Skin epidermis (tissue), 12 donors: ENCODE data around the gene GPSM1.

Experiments
- H3K27ac ChIP-seq, 21 experiments: fragments of 200-600 bp; sonication (generic) in 11 of 21; one replicate each; pipeline ENCODE4 v1.5.0; 2020; ENCODE audit warnings: mild to moderate bottlenecking in 3 of 21, inconsistent platforms in 2 of 21, moderate library complexity in 2 of 21
- H3K4me3 ChIP-seq, 7 experiments: fragments of 200-600 bp; sonication (generic) in 2 of 7; one replicate each; pipeline ENCODE4 v1.5.0; 2020; ENCODE audit warnings: inconsistent platforms in 2 of 7, mild to moderate bottlenecking in 2 of 7, moderate library complexity in 1 of 7

GPSM1 gene, protein sequence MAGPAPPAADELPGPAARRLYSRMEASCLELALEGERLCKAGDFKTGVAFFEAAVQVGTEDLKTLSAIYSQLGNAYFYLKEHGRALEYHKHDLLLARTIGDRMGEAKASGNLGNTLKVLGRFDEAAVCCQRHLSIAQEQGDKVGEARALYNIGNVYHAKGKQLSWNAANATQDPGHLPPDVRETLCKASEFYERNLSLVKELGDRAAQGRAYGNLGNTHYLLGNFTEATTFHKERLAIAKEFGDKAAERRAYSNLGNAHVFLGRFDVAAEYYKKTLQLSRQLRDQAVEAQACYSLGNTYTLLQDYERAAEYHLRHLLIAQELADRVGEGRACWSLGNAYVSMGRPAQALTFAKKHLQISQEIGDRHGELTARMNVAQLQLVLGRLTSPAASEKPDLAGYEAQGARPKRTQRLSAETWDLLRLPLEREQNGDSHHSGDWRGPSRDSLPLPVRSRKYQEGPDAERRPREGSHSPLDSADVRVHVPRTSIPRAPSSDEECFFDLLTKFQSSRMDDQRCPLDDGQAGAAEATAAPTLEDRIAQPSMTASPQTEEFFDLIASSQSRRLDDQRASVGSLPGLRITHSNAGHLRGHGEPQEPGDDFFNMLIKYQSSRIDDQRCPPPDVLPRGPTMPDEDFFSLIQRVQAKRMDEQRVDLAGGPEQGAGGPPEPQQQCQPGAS

DNA sequence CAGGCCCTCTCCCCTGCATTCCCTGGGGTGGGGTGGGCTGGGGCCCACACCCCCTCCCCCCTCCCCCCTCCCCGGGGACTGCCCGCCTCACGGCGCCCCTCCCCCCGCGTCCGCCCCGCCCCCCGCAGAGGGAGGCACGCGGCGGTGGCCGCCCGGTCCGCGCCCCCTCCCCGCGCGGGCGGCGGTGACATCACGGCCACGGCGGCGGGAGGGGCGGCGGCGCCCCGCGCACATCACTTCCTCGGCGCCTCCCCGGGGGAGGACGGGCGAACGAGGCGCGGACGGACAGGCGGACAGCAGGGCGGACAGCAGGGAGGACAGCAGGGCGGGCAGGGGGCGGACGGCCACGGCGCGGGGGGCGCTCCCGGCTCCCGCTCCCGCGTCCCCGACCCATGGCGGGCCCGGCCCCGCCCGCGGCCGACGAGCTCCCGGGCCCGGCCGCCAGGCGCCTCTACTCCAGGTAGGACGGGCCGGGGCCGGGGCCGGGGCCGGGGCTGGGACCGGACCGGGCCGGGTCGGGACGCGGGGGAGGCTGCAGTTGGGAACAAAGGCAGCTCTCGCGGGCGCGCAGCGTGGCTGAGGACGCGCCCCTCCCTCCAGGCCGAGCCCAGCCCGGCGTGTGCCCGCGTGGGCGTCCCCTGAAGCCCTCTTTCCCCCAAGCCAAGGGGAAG lies at the start of gene GPSM1:
TSS of gene GPSM1 (plus strand) at position 236 of the 671 bp plus-strand sequence. CDS start at position 393, 157 bp downstream.
- H3K4me3 ChIP-seq, result peak within 1 kb of the TSS; percentile 46 to 59 (median 54)
- H3K27ac ChIP-seq, result peak within 1 kb of the TSS; percentile 25 to 87 (median 76)

DNA sequence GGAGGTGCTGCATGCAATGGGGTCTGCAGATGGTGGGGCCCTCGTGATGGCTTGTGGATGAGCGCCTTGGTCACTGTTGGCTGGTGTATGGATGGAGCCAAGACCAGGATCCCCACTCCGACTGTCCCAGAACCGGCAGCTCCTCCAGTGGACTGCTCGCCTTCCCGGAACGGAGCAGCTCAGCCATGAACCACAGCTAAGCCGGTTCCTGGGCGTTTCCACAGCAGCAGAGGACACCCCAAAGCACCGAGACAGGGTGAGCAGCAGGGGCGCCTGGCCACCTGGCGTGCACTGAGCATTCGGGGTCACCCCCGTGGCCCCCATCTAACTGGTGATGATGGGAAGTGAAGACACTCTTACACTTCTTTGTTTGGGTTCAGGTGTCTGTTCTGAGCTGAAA lies 49.6 kb upstream of the GPSM1 start:
- Histone ChIP-seq H3K4me3 (no peak overlapping the region), H3K27ac (no peak overlapping the region)

DNA sequence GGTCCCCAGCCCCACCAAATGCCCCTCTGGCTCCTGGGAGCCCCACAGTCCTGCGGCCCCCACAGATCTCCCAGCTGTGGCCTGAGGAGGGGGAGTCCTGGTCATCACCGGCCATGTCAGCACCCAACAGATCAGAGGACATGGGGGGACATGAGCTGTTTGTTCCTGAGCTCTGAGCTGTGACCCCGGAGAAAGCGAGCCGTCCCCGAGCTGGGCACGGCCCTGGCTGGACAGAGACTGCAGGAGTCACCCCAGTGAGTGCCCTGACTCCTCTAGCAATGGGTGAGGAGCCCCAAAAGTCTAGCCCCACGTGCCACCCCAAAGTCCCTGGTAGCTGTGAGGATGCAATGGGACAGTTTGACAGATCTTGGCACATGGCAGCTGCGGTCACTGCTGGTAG lies 49.1 kb upstream of the GPSM1 start:
- Histone ChIP-seq H3K4me3 (no peak overlapping the region), H3K27ac (no peak overlapping the region)

DNA sequence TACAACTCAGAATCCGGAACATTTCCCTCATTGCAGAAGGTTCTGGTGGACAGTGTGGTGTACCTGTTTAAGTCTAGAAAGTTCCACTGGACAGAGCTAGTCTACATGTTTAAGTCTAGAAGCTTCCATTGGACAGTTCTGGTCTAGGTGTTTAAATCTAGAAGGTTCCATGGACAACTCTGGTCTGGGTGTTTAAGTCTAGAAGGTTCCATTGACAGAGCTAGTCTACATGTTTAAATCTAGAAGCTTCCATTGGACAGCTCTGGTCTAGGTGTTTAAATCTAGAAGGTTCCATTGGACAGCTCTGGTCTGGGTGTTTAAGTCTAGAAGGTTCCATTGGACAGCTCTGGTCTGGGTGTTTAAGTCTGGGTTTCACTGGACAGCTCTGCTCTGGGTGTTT lies 48.4 kb upstream of the GPSM1 start:
- Histone ChIP-seq H3K4me3 (no peak overlapping the region), H3K27ac (no peak overlapping the region)

DNA sequence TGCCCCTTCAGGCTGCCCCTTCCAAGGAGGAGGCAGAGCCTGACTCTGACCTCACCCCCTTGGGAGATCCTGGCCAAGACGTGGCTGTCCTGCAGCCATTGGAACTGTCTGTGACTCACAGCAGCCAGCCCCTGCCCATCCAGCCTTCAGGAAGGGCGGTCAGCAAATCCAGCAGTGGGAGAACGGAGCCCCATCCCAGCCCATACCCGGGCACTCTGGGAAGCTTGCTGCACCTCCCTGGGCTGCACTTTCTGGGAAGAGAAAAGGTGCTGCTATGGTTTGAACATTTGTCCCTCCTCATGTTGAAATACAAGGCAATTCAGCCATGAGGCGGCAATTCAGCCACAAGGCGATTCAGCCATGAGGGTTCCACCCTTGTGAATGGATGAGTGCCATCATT lies 47.9 kb upstream of the GPSM1 start:
- no peak overlapping the region for H3K27ac ChIP-seq
- no peak overlapping the region for H3K4me3 ChIP-seq

DNA sequence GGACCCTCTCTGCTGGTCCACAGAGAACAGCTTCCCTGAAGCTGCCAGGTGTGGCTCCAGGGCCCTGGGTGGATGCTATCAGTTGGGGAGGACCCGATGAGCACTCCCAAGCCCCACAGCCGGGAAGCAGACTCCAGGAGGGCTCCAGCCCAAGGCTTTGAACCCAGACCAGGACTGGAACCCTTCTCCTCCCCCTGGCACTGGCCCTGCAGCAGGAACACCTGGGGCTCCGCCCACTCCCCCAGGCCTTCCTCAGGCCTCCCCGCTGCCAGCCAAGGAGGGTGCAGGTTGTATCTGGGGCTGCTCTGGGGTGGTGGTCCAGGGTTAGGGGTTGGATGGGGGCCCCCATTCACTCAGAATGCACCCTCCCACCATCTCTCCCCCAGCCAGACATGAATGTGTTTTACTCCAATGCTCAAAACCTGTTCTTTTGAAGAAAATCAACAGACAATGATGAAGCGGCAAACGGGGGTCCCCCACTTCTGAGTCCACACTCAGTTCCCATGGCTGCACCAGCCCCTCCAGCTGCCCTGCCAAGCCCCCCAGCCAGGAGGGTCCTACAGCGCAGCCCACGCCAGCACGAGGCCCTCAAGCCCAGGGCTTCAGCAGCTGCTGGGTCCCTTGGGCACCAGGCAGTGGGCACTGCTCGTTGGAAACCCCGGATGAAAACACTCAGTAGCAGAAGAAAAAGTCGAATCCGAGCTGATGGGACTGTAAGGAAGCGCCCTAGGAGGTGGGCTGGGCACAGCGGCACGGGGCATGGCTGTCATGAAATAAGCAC lies 46.6 kb upstream of the GPSM1 start:
- no peak overlapping the region for H3K27ac ChIP-seq

DNA sequence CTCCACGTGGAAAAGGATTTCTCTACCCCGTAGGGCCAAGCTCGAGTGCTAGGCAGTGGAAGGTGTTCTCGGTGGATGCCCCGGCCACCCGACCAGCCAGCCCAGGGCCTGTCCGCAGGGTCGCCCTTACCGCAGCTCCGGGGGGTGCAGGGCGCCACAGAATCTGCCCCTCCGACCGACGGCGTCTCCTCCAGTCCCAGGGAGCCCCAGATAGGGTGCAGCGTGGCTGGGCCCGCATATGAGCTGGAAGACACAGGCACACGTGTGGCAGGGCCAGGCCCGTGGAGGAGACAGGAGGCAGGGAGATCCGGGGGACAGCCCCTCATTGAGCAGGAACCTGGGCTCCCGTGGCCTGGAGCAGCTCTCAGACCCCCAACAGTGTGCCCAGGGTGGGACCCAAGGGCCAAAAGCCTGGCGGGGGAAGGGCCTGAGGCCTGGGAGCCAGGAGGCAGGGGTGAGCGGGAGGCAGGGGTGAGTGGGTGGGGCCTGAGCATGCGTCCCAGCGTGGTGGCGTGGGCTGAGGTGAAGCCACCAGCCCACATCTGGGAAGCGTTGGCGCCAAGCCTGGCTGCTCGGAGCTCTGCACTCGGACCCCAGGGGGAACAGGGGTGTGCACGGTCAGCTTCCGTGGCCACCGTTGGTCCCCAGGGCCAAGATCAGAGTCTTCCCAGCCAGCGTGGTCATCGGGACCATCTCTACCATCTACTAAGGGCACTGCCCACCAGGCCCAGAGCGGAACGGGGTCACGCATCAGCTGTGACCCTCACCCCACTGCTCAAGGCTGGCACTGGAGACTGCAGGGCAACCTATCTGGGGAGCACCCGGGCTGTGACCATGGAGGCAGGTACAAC lies 45.7 kb upstream of the GPSM1 start:
- Histone ChIP-seq H3K27ac (no peak overlapping the region), H3K4me3 (no peak overlapping the region)

More for the DNA sequence above, 46.6 kb upstream of the GPSM1 start:
- H3K4me3 ChIP-seq, result no peak overlapping the region

DNA sequence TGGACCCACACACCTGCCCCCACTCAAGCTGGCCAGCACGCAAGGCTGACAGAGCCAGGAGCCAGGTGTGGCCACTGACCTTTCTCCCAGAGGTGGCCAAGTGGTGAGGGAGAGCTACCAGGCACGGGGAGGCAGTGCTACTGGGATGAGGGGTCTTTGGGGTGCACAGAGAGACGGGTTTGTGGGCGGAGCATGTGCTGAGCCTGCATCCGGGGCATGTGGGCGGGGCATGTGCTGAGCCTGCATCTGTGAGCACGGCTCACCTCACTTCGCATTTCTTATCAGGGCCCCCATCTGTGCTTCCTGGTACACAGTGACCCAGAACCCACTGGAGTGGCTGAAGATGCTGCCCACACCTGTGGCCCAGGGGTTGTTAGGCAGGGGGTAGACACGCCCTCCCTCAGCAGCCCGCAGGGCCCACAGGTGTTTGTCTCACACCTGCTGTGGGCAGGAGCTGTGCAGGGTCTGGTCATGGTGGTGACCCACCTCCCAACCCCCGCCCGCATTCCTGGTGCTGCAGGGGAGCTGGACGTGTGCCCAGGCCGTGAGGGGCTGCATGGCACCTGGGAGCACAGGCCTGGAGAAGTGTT lies 45.0 kb upstream of the GPSM1 start:
- no peak overlapping the region for H3K4me3 ChIP-seq
- no peak overlapping the region for H3K27ac ChIP-seq

DNA sequence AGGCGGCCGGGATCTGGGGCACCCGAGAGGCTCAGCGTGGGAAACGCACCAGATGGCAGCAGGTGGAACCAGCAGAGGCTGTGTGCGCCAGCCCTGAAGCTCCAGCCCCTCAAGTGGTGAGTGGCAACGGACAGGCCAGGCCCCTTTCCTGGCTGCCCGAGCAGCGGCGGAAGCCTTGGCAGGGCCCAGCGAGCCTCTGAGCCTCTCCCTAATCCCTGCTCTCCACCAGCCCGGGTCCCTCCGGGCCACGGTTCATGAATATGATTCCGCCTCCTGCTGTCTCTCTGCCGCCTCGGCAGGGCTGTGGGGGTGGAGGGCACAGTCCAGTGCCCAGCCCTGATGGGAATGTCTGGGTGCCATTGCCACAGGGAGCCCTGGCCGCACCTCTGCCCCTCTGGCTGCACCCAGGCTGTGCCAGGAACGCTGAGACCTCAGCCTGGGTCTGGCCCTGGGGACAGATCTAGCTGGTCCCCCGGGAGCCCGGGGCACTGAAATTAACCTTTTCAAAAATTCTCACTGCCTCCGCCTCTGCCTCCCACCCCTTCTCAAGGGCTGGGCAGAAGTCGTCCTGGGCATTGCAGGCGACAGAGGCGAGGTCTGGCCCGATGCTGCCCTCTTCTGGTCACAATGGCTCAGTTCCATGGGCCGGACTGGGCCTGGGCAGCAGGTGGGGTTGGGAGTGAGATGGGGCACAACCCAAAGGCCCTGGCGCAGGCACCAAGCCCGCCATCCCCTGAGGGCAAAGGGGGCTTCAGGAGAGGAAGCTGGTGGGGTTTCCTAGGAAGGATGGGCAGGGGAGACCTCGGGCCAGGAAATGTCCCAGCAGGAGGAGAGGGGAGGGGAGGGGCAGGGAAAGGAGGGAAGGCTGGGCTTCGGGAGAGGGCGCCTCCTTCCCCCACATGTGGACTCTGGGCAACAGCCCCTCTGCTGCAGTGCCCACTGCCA lies 43.8 kb upstream of the GPSM1 start:
- Histone ChIP-seq H3K4me3 (no peak overlapping the region), H3K27ac (no peak overlapping the region)

DNA sequence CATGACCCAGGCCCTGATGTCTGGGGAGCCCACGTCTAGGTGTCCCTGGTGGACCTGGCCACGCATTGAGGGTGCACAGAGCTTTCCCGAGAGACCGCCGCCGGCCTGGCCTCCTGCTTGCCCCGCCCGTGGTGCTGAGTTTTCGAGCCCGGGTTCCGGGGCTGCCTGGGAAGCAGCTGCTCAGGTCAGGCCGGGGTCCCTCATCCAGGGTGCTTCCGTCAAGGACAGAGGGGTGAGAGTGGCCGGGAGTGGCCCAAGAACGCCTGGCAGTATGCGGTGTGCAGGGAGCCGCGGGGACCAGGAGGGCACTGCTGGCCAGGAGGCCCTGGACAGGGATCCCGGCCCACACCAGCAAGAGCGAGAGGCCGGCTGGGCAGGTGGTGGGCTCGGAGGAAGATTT lies 43.0 kb upstream of the GPSM1 start:
- H3K4me3 ChIP-seq, result no peak overlapping the region
- no peak overlapping the region for H3K27ac ChIP-seq

DNA sequence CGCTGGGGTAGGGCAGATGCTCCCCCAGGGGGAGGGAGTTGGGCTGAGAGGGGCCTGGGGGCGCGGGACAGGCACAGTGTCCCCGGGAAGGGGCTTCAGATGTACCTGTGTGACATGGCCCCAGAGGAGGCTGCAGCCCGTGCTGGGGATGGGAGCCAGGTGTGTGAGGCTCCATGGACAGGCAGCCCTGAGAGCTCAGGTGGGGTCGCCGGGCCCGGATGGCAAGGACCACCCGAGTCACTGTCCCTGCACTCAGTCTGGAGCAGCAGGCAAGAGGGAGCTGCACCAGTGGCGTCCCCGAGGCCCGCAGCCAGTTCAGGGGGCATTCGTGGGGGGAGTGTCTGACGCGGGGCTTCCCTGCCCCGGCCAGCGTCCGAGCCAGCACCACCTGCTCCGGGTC lies 42.4 kb upstream of the GPSM1 start:
- no peak overlapping the region for H3K27ac ChIP-seq
- H3K4me3 ChIP-seq, result no peak overlapping the region

DNA sequence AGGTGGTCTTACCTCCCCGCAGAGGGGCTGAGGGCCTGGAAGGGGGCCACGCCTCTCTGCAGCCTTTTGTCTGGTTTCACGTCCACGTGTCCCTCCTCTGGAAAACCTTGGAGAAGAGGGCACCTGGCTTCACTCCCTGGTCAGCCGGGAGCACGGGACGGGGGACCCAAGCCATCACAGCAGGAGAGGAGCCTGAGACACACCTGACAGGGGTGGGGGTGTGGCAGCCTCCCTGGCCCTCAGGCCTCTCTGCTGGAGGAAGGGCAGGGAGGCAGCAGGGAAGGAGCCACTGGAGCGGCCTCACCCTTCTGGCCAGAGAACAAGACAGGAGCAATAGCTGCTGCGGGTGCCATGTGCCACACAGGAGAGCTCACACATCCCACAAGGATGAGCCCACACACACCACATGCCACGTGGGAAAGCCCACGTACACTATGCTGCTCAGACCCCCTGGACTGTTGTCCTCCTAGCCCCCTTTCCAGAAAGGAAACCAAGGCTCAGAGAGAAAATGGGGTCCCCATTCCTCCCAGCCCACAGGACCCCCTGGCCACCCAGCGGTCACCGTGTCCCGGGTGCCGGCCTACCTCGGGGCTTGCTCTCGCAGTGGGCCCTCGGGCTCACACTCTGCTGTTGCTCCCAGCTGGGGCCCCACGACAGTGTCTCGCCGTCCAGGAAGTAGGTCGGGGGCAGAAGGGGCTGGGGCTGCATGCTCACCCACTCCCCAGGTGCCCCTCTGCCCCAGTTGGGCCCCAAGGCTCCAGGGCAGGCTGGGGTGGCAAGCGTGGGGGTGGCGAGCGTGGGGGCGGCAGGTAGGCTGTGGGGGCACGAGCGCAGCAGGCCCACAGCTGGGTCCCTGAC lies 41.6 kb upstream of the GPSM1 start:
- no peak overlapping the region for H3K27ac ChIP-seq
- no peak overlapping the region for H3K4me3 ChIP-seq

DNA sequence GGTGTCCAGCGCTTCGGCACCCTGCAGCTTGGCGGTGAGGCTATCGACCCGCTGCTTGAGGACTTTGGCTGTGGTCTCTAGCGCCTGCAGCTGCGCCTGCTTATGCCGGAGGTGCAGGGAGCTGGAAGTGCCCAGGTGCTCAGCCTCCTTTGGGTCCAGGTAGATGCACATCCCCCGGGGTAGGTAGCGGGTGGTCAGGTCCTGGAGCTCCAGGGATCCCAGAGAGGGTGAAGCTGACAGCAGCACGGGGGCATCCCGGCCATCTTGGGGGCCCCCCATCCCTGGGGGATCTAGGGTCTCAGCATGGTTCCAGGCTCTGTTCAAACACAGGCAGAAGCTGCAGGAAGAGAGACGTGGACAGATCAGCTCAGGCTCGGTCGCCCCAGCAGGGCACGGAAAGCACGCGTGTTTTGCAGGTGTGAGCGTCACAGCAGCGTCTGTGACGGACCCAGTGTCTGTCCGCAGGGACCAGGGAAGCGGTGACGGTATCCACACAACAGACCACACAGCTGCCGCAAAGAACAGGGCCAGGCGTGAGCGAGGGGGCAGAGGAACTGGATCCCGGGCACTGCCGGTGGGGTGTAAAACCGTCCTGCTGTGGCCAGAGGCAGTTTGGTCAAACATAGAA lies 40.9 kb upstream of the GPSM1 start:
- Histone ChIP-seq H3K27ac (no peak overlapping the region), H3K4me3 (no peak overlapping the region)

DNA sequence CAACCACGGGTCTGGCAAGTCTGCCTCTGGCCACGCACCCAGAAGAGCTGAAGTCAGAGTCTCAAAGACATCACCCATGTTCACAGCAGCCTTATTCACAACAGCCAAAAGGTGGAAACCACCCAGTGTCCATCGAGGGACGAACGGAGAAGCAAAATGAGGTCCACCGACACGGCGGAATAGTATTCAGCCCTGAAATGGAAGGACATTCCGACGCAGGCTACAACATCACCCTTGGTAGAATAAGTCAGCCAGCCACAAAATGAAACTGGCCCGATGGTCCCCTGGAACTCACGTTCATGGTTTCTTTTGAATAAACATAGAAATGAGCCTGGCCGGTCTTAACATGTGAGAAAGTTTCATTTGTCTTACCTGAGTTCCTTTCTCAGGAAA lies 40.4 kb upstream of the GPSM1 start:
- Histone ChIP-seq H3K4me3 (no peak overlapping the region), H3K27ac (no peak overlapping the region)

DNA sequence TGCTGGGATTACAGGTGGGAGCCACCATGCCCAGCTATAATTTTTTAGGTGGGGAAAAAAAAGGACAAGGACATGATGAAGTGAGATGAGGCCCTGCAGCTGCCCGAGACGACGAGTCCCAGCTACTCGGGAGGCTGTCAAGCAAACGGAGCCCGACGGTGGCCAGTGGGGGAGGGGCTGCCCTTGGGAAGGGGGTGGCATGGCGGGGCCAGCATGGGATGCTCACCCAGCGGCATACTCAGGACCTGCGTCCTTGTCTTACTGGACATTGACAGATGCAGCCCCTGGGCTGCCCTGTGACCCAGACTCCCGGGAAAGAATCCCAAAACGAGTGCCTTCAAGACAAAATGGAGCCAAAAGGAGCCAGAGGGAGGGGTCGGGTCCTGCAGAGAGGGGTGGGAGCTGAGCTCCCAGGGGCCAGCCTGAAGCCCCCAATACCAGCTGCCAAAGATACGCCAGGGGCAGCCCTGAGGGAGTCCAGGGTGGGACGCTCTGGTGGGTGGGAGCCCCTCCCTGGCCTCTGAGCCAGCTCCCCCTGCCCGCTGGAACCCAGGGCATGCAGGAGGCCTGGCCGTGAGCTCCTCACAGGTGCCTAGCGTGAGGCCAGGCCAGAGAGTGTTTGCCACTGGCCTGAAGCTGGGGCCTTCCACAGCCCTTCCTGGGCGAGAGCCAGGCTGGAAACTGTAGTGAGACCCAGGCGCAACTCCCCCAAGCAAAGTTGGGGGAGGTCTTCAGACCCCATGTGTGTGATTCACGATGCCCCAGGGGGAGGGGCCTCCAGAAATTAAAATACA lies 39.2 kb upstream of the GPSM1 start:
- Histone ChIP-seq H3K27ac (no peak overlapping the region), H3K4me3 (no peak overlapping the region)
